MG63 (cell line): ENCODE results near the gene SLC6A12. TPM values are rescaled to one million over a fixed set of nuclear protein-coding genes. Genes with fewer than 3 reads are reported as not detected.

Source experiments
- DNase-seq: peaks from one replicate; pipeline ENCODE4 v3.0.0-alpha.2; 2020
- H3K27me3 ChIP-seq: fragments of 250-450 bp; sonication (Bioruptor Pico); 2 replicates; pipeline ENCODE4 v1.5.1; 2020; ENCODE audit warnings: mild to moderate bottlenecking, moderate library complexity
- H3K36me3 ChIP-seq: fragments of 250-450 bp; sonication (Bioruptor Pico); 2 replicates; pipeline ENCODE4 v1.5.1; 2020; ENCODE audit warnings: mild to moderate bottlenecking, moderate library complexity
- H3K4me3 ChIP-seq: fragments of 250-450 bp; sonication (Bioruptor Pico); 2 replicates; pipeline ENCODE4 v1.5.1; 2020; ENCODE audit warnings: mild to moderate bottlenecking, moderate library complexity
- H3K9me3 ChIP-seq: fragments of 250-450 bp; sonication (Bioruptor Pico); 2 replicates; pipeline ENCODE4 v1.5.1; 2020; ENCODE audit warnings: mild to moderate bottlenecking, moderate library complexity
- total RNA-seq: library from RNA; depleted of rRNA; stranded (reverse); fragments of >200 nt; shearing (Covaris generic); gene quantifications from 2 replicates; pipeline ENCODE4 v1.2.3, GENCODE V29; 2014; ENCODE audit warnings: low replicate concordance; rRNA removed

SLC6A12 gene
- not detected in 2 replicates for total RNA-seq

DNA sequence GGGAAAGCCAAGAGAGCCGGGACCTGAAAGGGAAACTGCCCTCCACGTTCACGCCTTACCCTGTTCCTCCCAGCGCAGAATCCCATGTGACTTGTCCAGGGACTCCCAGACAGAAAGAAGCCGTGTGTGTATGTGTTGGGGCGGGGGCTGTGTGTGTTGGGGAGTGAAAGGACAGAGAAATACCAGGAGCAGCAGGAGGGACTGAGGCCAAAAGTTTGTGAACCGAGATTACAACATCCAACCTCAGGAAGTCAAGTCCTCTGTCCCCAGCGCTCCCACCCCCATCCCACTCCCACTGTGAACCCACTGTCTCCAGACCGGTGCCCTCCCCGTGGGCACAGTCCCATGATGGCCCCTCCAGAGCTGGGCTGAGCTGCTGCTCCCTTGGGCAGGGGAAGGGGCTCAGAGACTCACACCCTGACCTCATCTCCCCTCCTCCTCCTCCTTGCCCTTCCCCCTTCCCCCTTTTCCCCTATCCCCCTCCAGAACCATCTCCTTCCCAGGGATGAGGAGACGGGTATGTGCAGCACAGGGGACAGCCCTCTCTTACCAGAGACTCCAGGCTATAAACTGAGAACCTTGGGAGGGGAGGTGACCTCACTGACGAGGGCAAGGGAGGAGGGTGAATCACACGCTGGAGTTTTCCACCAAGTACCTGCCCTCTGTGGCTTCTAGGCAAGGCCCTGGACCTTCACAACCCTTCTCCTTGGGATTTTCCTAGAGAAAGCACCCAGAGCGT is at the start of gene SLC6A12:
SLC6A12 (minus strand) TSS at position 155 of the 739 bp plus-strand sequence. CDS start 4,171 bp downstream, outside the sequence.
- no peak for DNase-seq
- no peak within 1 kb of the TSS for H3K4me3 ChIP-seq
- no peaks in the 10 kb centered on the region for H3K9me3 ChIP-seq
- H3K27me3 ChIP-seq, result peaks cover 2% of the 10 kb centered on the region; the same call in 1 of the 2 replicates
- H3K36me3 ChIP-seq, result no peaks in the 10 kb centered on the region

DNA sequence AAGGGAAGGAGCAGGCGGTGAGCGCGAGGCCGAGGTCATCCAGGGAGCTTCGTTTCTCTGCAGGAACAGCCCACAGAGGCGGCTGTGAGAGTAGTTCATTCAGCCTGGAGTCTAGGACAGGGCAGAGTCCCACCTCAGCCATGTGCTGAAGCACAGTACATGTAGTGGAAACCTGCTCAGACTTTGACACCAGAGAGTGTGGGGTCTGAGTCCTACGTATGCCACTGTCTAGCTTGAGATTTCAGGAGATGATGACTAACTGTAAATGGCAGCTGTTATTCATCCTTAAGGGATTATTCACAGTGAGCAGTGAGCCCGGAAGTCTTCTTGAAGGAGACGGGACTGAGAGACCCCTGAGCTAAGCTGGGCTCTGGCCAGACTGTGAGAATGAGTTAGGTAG is 49.6 kb upstream of the SLC6A12 start:
- no peak overlapping the region for H3K4me3 ChIP-seq
- DNase-seq, result peak; percentile 47
- no peaks in the 10 kb centered on the region for H3K36me3 ChIP-seq
- peaks cover 48% of the 10 kb centered on the region for H3K27me3 ChIP-seq
- no peaks in the 10 kb centered on the region; the same call in 1 of the 2 replicates for H3K9me3 ChIP-seq

DNA sequence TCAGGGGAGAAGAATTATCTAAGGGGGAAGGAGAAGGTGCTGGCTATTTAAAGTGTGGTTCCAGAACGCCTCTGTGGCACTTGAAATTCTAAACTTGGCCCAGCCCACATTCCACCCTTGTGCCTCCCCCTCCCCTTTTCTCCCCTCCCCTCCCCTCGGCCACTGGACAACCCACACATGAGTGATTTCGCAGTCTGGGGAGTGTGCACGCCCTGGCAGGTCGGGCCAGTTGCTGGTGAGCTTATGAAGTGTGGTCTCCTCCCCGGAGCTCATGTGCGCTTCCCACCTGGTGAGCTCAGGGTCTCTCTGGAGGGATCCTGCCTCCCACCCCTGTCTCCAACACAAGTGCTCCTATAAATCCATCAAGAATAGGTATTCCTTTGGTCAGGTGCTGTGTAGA is 48.9 kb upstream of the SLC6A12 start, which contains the start of gene SLC6A13:
SLC6A13 (minus strand) TSS at position 20 of the 400 bp plus-strand sequence. CDS start 2,784 bp downstream, outside the sequence.
- H3K36me3 ChIP-seq, result no peaks in the 10 kb centered on the region
- H3K27me3 ChIP-seq, result peaks cover 48% of the 10 kb centered on the region
- no peaks in the 10 kb centered on the region; the same call in 1 of the 2 replicates for H3K9me3 ChIP-seq
- DNase-seq, result no peak
- H3K4me3 ChIP-seq, result no peak within 1 kb of the TSS

DNA sequence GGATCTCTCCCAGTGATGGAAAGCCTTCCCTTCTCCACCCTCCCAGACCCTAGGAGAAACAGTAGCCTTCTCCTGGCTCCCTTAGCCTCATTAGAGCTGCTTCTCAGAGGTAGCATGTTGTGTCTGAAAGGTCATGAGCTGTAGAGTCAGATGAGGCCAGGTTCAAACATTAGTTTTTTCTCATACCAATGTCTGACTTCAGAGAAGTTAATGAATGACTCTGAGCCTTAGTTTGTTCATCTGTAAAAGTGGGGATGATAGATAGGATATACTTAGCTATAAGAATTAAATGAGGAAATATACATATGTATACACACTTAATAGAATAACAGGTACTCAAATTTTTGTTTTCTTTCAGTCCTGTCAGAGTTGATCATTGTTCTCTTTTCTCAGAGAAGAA is 48.2 kb upstream of the SLC6A12 start:
- no peak for DNase-seq
- peaks cover 43% of the 10 kb centered on the region for H3K27me3 ChIP-seq
- H3K4me3 ChIP-seq, result no peak overlapping the region
- no peaks in the 10 kb centered on the region for H3K36me3 ChIP-seq
- no peaks in the 10 kb centered on the region; the same call in 1 of the 2 replicates for H3K9me3 ChIP-seq

DNA sequence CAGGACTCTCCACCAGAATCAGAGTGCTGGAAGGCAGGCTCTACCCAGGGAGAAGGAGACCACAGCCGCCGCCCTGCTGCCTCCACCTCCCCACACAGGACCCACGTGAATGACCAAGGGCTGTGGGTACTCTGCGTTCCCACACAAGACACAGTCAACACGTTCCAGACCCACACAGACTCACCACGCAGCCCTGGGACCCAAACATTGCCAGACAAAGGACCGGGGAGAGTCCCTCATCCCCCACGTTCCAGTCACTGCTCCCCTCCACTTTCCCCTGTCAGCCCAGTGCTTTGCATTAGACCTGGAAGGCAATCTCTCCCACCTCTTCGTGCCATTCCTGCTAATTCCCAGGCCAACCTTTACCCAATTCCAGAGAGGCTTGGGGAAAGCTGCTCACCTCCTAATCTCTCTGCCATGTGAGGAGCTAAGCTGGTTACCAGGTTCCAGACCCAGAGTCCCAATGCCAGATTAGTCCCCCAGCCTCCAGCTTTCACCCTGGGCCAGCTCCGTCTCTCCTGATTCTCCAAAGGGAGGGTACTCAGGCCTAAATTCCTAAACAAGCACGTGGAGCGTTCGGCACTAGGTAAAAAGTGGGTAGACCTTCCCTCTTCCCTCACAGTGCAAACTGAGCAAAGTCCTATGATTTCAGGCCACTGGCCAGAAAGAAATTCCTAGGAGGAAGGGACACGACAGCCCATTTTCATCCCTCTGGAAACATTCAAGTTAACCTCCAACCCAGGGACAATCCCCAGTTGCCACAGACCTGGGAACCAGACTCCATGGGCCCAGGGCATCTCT is 43.8 kb upstream of the SLC6A12 start:
- peaks cover 30% of the 10 kb centered on the region for H3K27me3 ChIP-seq
- DNase-seq, result no peak
- H3K36me3 ChIP-seq, result no peaks in the 10 kb centered on the region
- H3K9me3 ChIP-seq, result no peaks in the 10 kb centered on the region; the same call in 1 of the 2 replicates
- no peak overlapping the region for H3K4me3 ChIP-seq

DNA sequence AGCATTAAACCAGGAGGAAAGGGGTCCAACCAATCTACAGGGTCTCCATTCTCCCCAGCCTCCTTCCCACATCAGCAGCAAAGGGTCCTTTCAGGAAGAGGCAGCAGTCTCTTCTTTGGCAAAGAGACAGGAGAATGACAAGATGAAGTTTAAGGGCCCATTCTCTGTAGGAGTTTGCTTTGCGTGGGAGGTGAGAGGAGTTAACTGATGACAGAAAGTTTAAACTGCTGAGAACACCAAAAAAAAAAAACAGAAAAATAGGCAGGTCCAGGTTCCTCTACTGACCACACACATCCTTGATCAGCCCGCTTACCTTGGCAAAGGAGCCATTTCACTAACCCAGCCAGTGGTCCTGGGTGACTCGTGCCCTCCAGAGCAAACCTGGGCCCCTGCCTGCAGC is 43.0 kb upstream of the SLC6A12 start:
- DNase-seq, result no peak
- peaks cover 30% of the 10 kb centered on the region for H3K27me3 ChIP-seq
- no peaks in the 10 kb centered on the region for H3K36me3 ChIP-seq
- no peak overlapping the region for H3K4me3 ChIP-seq
- no peaks in the 10 kb centered on the region; the same call in 1 of the 2 replicates for H3K9me3 ChIP-seq

DNA sequence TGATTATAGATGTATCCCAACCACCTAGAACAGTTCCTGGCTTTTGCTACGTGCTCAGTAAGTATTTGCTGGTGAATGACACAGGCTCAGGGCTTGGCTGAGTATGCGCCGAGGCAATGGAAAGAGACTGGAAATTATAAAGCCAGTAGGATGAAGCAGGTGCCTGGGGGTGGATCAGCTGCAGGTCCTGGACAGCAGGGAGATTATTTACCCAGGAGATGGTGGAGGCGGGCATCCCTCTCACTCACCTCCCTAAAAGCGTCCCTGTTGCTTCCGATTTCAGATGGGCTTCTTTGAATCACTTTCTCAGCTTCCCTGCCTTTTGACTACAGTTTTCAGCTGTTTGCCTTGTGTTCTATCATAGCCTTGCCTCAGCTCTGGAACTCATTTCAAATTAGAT is 42.3 kb upstream of the SLC6A12 start:
- H3K4me3 ChIP-seq, result no peak overlapping the region
- peaks cover 27% of the 10 kb centered on the region for H3K27me3 ChIP-seq
- DNase-seq, result no peak
- H3K36me3 ChIP-seq, result no peaks in the 10 kb centered on the region
- no peaks in the 10 kb centered on the region; the same call in 1 of the 2 replicates for H3K9me3 ChIP-seq

DNA sequence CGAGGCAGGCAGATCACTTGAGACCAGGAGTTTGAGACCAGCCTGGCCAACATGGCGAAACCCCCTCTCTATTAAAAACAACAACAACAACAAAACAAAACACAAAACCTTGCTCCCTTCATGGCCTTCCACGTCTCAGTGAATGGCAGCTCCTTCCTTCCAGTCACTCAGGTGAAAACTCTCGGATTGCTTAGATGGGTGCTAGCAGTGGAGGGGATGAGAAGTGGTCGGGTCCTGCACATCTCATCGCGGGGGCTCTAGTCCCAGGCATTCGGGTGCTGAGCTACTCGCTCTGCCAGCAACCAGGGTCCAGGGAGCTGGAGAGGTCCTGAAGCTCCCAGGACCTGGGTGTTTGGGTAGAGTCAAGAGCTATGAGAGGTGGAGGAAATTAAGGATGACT is 41.0 kb upstream of the SLC6A12 start:
- DNase-seq, result no peak
- peaks cover 17% of the 10 kb centered on the region for H3K27me3 ChIP-seq
- H3K9me3 ChIP-seq, result no peaks in the 10 kb centered on the region; the same call in 1 of the 2 replicates
- H3K4me3 ChIP-seq, result no peak overlapping the region
- no peaks in the 10 kb centered on the region for H3K36me3 ChIP-seq

DNA sequence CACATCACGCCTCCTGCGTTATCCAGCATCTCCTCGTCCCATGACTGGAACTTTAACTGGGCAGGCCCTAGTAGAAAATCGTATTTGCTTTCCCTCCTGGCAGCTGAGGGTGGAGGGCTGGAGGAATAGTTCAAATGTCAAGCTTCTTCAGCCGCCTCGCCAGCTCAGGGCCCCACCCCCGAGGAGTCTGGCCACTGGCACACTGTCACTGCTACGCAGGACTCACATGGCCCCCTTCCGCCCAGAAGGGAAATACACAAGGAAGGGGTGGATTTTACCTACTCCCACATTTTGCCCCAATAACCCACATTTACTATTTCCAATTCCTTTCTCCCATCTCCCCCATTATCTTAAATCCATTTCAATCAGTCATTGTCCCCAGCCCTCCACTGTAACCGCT is 40.1 kb upstream of the SLC6A12 start:
- Histone ChIP-seq H3K36me3 (no peaks in the 10 kb centered on the region), H3K4me3 (no peak overlapping the region), H3K9me3 (no peaks in the 10 kb centered on the region), H3K27me3 (peaks cover 10% of the 10 kb centered on the region; the same call in 1 of the 2 replicates)
- no peak for DNase-seq

DNA sequence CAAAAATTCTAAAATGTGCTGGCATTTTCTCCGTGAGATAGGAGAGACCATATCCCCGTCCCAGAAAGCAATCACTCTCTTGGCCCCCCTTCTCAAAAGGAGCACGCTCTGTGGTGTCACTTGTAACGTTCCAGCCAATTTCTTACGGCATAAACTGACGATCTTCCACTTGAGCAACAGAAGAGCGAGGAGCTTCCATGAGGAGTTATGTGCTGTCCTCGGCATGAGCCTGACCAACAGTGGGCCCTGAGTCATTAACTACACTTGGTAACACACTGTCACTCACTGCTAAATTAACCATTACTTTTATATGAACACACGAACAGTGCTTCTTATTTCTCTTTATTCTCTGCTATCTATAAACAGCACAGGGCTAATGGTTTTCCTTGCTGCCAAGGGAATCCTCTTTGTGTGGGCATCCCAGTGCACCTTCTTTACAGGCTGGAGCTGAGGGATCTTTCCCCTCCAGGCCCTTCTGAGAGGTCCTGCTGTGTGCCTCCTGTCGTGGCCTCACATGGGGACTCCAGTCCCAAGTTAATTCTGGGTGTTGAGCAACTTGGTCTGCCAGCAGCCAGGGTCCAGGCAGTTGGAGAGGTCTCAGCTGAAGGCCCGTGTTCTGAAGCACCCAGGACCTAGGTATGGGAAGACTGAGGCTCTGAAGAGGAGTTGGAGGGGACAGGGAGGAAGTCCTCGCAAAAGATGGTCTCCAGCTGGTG is 39.3 kb upstream of the SLC6A12 start:
- Histone ChIP-seq H3K27me3 (peaks cover 5% of the 10 kb centered on the region; the same call in 1 of the 2 replicates), H3K36me3 (no peaks in the 10 kb centered on the region), H3K9me3 (peaks cover 4% of the 10 kb centered on the region; the same call in 1 of the 2 replicates), H3K4me3 (no peak overlapping the region)
- DNase-seq, result no peak

DNA sequence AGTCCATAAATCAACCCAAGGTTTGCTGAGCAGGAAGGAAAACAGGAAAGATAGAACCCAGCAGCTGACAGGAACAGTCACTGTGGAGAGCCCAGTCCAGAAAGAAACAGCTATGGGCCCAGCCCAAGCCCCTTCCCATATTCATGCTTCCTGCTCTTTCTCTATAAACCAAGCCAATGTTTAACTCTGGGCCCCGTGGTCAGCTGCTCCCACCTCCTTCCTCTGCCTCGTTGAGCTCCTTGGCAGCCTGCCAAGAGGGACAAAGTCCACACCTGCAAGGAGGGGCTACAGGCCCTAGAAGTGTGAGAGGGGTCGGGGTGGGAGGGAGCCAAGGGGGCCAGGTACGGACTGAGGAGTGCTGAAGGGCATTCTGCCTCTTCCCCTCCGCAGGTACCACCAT is 38.7 kb upstream of the SLC6A12 start:
- H3K4me3 ChIP-seq, result no peak overlapping the region
- no peak for DNase-seq
- peaks cover 2% of the 10 kb centered on the region; the same call in 1 of the 2 replicates for H3K27me3 ChIP-seq
- no peaks in the 10 kb centered on the region for H3K36me3 ChIP-seq
- H3K9me3 ChIP-seq, result peaks cover 9% of the 10 kb centered on the region

DNA sequence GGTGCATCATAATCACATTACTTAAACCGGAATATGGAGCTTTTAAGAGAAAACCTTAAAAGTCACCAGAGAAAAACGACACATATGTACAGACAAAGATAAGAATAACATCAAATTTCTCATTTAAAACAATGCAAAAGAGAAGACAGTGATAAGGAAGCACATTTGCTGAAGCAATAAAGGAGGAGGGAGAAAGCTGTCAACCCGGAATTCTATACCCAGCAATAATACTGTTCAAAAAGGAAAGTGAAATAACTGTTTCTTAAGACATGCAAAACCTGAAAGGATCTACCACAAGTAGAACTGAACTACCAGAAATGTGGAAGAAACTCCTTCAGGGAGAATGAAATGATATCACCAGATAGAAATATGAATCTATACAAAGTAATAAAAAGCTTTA is 33.3 kb upstream of the SLC6A12 start:
- Histone ChIP-seq H3K4me3 (no peak overlapping the region), H3K9me3 (peaks cover 15% of the 10 kb centered on the region), H3K36me3 (no peaks in the 10 kb centered on the region), H3K27me3 (0 out of 2 replicates have a peak, but pooled peaks cover 2% of the 10 kb centered on the region)
- DNase-seq, result no peak

DNA sequence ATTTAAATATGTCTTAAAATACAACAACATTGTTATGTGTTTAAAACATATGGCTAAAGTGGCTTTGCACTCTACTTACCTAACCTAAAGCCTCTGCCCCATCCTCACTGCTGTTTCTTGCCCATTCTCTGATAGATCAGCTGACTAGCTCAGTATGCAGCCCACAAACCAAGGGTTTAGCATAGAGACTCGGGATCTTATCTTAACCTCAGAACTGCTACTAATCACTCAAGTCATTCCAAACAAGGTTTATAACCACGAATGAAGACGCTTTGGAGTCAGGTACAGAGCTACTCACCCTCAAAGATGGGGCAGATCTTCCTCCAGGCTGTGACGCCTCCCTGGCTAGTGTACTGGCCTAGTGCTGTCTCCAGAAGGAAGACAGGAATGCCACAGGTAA is 29.4 kb upstream of the SLC6A12 start:
- peaks cover 11% of the 10 kb centered on the region for H3K9me3 ChIP-seq
- H3K36me3 ChIP-seq, result no peaks in the 10 kb centered on the region
- peaks cover 2% of the 10 kb centered on the region; the same call in 1 of the 2 replicates for H3K27me3 ChIP-seq
- H3K4me3 ChIP-seq, result no peak overlapping the region
- DNase-seq, result no peak

DNA sequence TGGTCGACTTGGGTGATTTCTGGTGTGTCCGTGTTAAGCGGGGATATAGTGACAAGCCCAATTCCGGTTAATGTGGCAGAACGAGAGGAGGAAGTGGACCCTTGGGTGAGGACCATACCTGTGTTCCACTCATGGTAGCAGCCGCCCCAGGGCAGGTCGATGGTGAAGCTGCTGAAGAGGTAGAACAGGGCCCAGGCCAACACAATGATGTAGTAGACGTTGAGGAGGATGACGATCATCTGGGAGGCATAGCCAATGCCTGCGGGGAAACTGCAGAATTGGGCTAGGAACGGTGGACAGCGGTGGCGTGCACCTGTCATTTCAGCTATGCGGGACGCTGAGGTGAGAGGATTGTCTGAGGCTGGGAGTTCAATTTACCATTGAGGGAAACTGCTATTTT is 28.5 kb upstream of the SLC6A12 start:
- no peak overlapping the region for H3K4me3 ChIP-seq
- H3K36me3 ChIP-seq, result no peaks in the 10 kb centered on the region
- DNase-seq, result no peak
- peaks cover 2% of the 10 kb centered on the region; the same call in 1 of the 2 replicates for H3K27me3 ChIP-seq
- peaks cover 6% of the 10 kb centered on the region for H3K9me3 ChIP-seq

DNA sequence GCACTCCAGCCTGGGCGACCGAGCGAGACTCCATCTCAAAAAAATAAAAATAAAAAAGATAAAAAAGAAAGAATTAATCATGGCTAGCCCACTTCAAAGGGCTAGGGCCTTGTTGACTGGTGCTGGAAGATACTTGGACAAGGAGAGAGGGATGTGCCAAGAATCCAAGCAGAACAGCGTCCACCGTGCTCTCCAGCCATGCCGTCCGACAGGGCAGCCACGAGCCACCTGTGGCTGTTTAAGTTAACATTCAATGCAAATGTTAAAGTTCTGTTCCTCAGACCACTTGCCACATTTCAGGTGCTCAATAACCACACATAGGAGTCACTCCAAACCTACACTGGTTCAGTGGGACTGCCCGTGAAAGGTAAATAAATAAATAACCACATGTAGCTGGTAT is 27.3 kb upstream of the SLC6A12 start:
- no peak overlapping the region for H3K4me3 ChIP-seq
- peaks cover 2% of the 10 kb centered on the region; the same call in 1 of the 2 replicates for H3K27me3 ChIP-seq
- DNase-seq, result no peak
- H3K36me3 ChIP-seq, result no peaks in the 10 kb centered on the region
- H3K9me3 ChIP-seq, result peaks cover 6% of the 10 kb centered on the region

DNA sequence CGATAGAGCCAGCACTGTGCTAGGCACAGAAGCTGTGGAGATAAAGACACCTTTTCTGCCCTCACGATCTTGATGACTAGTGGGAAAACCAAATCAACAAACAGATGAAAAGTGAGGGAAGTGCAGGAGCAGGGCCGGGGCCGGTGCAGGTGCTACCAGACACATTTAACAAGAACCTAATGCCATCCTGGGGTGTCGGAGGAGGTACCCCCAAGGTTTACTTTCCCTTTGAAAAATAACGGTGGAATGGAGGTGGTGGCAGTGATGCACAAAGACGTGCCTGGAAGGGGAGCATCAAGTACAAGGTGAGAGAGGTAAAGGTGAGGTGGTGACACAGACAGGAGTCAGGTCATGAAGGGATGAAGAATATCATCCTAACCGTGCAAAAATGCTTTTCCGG is 26.6 kb upstream of the SLC6A12 start:
- H3K9me3 ChIP-seq, result peaks cover 7% of the 10 kb centered on the region

More for the DNA sequence above, 26.6 kb upstream of the SLC6A12 start:
- DNase-seq, result no peak
- Histone ChIP-seq H3K4me3 (no peak overlapping the region), H3K27me3 (peaks cover 2% of the 10 kb centered on the region; the same call in 1 of the 2 replicates), H3K36me3 (no peaks in the 10 kb centered on the region)
